Fibroblast of lung (primary cell): ENCODE results near the gene SGK1. TPM values are rescaled to one million over a fixed set of nuclear protein-coding genes. Genes with fewer than 3 reads are reported as not detected.

ENCODE experiments used
- DNase-seq, 2 donors: peaks; one replicate each; pipeline versions ENCODE4 v3.0.0 to v3.0.0-alpha.2; 2010; ENCODE audit warnings: low read depth in 2 of 2
- H2AFZ ChIP-seq: 2 replicates; pipeline ENCODE4 v1.5.1; 2012; ENCODE audit warnings: low read length, control low read depth, inconsistent platforms
- H3K27ac ChIP-seq: 2 replicates; pipeline ENCODE4 v1.5.1; 2011; ENCODE audit warnings: low read length, control low read depth; ENCODE audit not compliant: insufficient read depth
- H3K27me3 ChIP-seq: 2 replicates; pipeline ENCODE4 v1.5.1; 2011; ENCODE audit warnings: mild to moderate bottlenecking, low read length; ENCODE audit not compliant: control insufficient read depth, insufficient read depth
- H3K36me3 ChIP-seq: 2 replicates; pipeline ENCODE4 v1.5.1; 2011; ENCODE audit warnings: low read length; ENCODE audit not compliant: control insufficient read depth, insufficient read depth
- H3K4me1 ChIP-seq: 2 replicates; pipeline ENCODE4 v1.5.1; 2011; ENCODE audit warnings: low read length; ENCODE audit not compliant: control insufficient read depth, insufficient read depth; ENCODE audit errors: extremely low read depth
- H3K4me2 ChIP-seq: 2 replicates; pipeline ENCODE4 v1.5.1; 2011; ENCODE audit warnings: low read length, control low read depth; ENCODE audit not compliant: insufficient read depth; ENCODE audit errors: extremely low read depth
- H3K4me3 ChIP-seq, 4 experiments: fragments of 200-600 bp in 1 of 4; sonication (generic) in 1 of 4; replicated peaks in 1 of 4; 2 replicates each; pipeline ENCODE4 v1.5.1; 2011 to 2016; ENCODE audit warnings: low read length in 4 of 4, low read depth in 3 of 4, mild to moderate bottlenecking in 3 of 4, control low read depth in 2 of 4, inconsistent platforms in 1 of 4, mixed read lengths in 1 of 4; ENCODE audit not compliant: insufficient read depth in 1 of 4; ENCODE audit errors: control extremely low read depth in 1 of 4
- H3K79me2 ChIP-seq: 2 replicates; pipeline ENCODE4 v1.5.1; 2012; ENCODE audit warnings: mild to moderate bottlenecking, low read length, inconsistent platforms; ENCODE audit not compliant: control insufficient read depth, insufficient read depth
- H3K9ac ChIP-seq: 2 replicates; pipeline ENCODE4 v1.5.1; 2011; ENCODE audit warnings: mild to moderate bottlenecking, low read length, control low read depth; ENCODE audit not compliant: insufficient read depth
- H3K9me3 ChIP-seq: 2 replicates; pipeline ENCODE4 v1.5.1; 2012; ENCODE audit warnings: low read depth, low read length; ENCODE audit not compliant: control insufficient read depth, insufficient read depth
- H4K20me1 ChIP-seq: 2 replicates; pipeline ENCODE4 v1.5.1; 2011; ENCODE audit warnings: low read length; ENCODE audit not compliant: control insufficient read depth, insufficient read depth; ENCODE audit errors: extremely low read depth
- CTCF ChIP-seq, 2 donors: IDR thresholded peaks in 1 of 2; conservative IDR thresholded peaks in 1 of 2; 1 replicate in 1 of 2; 2 replicates in 1 of 2; pipeline ENCODE4 v1.5.1; 2011 to 2012; ENCODE audit warnings: low read length in 2 of 2, control low read depth in 1 of 2, inconsistent platforms in 1 of 2, low read depth in 1 of 2, mild to moderate bottlenecking in 1 of 2
- EZH2 ChIP-seq: IDR thresholded peaks from 2 replicates; pipeline ENCODE4 v1.5.1; 2012; ENCODE audit warnings: low read length, control low read depth, mild to moderate bottlenecking; ENCODE audit errors: missing control alignments
- polyA plus RNA-seq, 2 donors: library from polyadenylated mRNA; depleted of rRNA in 1 of 2; stranded (reverse) in 1 of 2; unstranded in 1 of 2; fragments of >200 nt; gene quantifications; 2 replicates each; pipeline ENCODE4 v1.2.1, GENCODE V29; 2011 to 2012; ENCODE audit warnings: missing spikeins in 1 of 2
- total RNA-seq: library from RNA; depleted of rRNA; stranded (reverse); fragments of >200 nt; gene quantifications from 2 replicates; pipeline ENCODE4 v1.2.1, GENCODE V29; 2014

SGK1 gene
- total and polyA plus RNA-seq, 2 donors (not counting 1 experiment from before 2014, with no cell fraction given), result 132 to 154 TPM

DNA sequence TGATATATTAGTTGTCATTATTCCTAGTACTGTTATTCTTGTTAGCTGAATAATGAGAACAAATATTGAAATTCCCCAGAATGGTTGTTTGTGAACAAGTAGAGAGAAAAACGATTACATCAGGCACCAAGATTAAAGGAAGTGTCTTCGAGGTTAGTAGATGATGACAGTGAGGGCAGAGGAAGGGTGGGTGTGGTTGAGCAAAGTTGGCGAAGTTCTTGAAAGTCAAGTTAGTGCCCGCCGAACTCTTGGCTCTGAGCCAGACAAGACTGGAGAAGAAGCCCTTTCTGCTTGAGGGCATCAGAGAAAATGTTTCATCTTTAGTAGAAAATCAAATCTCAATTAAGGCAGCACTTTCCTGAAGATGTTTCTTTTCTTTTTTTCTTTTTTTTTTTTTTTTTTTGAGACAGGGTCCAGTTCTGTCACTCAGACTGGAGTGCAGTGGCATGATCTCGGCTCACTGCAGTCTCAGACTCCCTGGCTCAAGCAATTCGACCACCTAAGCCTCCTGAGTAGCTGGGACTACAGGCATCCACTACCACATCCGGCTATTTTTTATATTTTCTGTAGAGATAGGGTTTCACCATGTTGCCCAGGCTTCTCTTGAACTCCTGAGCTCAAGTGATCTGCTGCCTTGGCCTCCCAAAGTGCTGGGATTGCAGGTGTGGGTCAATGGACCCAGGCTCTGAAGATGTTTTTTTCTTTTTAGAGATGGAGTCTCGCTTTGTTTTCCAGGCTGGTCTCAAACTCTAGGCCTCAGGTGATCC is 77.1 kb downstream of the SGK1 start:
- Histone ChIP-seq H3K27ac (no peak overlapping the region), H3K9me3 (no peaks in the 10 kb centered on the region), H2AFZ (no peak overlapping the region), H3K36me3 (no peaks in the 10 kb centered on the region), H3K4me3 (no peak overlapping the region), H3K27me3 (no peaks in the 10 kb centered on the region), H3K79me2 (no peaks in the 10 kb centered on the region), H3K4me2 (no peak overlapping the region), H4K20me1 (no peaks in the 10 kb centered on the region), H3K9ac (no peak overlapping the region), H3K4me1 (peaks cover 1% of the 10 kb centered on the region)
- no peak for DNase-seq
- no peak for TF ChIP-seq EZH2
- TF ChIP-seq CTCF (conservative IDR thresholded peaks at IDR 0.05 in 1 of 2, IDR thresholded peaks at IDR 0.05 in 1 of 2; ENCODE audit: low read depth in 1 of 2, low read length in 2 of 2), result no peak

- H3K27me3 ChIP-seq, result no peaks in the 10 kb centered on the region
- H3K79me2 ChIP-seq, result no peaks in the 10 kb centered on the region
- peak in 1 of 2 donors; percentile 15 for DNase-seq
- H2AFZ ChIP-seq, result no peak overlapping the region
- H3K4me3 ChIP-seq, result no peak overlapping the region
- TF ChIP-seq EZH2, result no peak
- peaks cover 5% of the 10 kb centered on the region for H3K4me1 ChIP-seq
- no peak overlapping the region for H3K27ac ChIP-seq
- H3K9me3 ChIP-seq, result no peaks in the 10 kb centered on the region
- no peak overlapping the region for H3K4me2 ChIP-seq
- H3K36me3 ChIP-seq, result no peaks in the 10 kb centered on the region
- H3K9ac ChIP-seq, result no peak overlapping the region
- H4K20me1 ChIP-seq, result no peaks in the 10 kb centered on the region
Observed at GRCh38 chr6:134238960-134239795, 78.7 kb downstream of the SGK1 start.

GRCh38 chr6:134238006-134238405 is 79.9 kb downstream of the SGK1 start:
- no peak overlapping the region for H3K9ac ChIP-seq
- no peaks in the 10 kb centered on the region for H3K9me3 ChIP-seq
- DNase-seq, result no peak
- TF ChIP-seq CTCF (conservative IDR thresholded peaks at IDR 0.05 in 1 of 2, IDR thresholded peaks at IDR 0.05 in 1 of 2; ENCODE audit: low read depth in 1 of 2, low read length in 2 of 2) (no peak), EZH2 (no peak)
- no peaks in the 10 kb centered on the region for H3K79me2 ChIP-seq
- no peak overlapping the region for H3K27ac ChIP-seq
- H3K4me1 ChIP-seq, result peaks cover 5% of the 10 kb centered on the region
- H3K36me3 ChIP-seq, result no peaks in the 10 kb centered on the region
- H3K27me3 ChIP-seq, result no peaks in the 10 kb centered on the region
- H3K4me2 ChIP-seq, result no peak overlapping the region
- H3K4me3 ChIP-seq, result no peak overlapping the region
- no peaks in the 10 kb centered on the region for H4K20me1 ChIP-seq
- no peak overlapping the region for H2AFZ ChIP-seq
